SW480 (cell line): Measurements from ENCODE around the gene USP11.

Source experiments
- DNase-seq: peaks from one replicate; pipeline ENCODE4 v3.0.0-alpha.2; 2016; ENCODE audit warnings: low spot score

The USP11 gene

GRCh38 chrX:47232803-47233332, at the start of gene USP11:
TSS of gene USP11 (plus strand) at chrX:47233009. CDS start at chrX:47233044, 35 bp downstream.
- DNase-seq, result peak; percentile 72

- no peak for DNase-seq
Observed at GRCh38 chrX:47184486-47184885, 48.3 kb upstream of the USP11 start.

GRCh38 chrX:47185241-47185640, 47.6 kb upstream of the USP11 start:
- no peak for DNase-seq

GRCh38 chrX:47186096-47186740, 46.6 kb upstream of the USP11 start:
- DNase-seq, result no peak

- no peak for DNase-seq
Observed at GRCh38 chrX:47187106-47187677, 45.6 kb upstream of the USP11 start.

GRCh38 chrX:47189906-47190305, 42.9 kb upstream of the USP11 start:
- DNase-seq, result no peak

GRCh38 chrX:47190445-47191269, 42.2 kb upstream of the USP11 start:
- peak; percentile 96 for DNase-seq

GRCh38 chrX:47191331-47191730, 41.5 kb upstream of the USP11 start:
- peak; percentile 84 for DNase-seq

- no peak for DNase-seq
Observed at GRCh38 chrX:47191806-47192401, 40.9 kb upstream of the USP11 start.

- DNase-seq, result peak; percentile 94
Observed at GRCh38 chrX:47193475-47194193, 39.2 kb upstream of the USP11 start, which contains the start of gene UBA1. TSS of gene UBA1 (plus strand) at chrX:47193829. CDS start at chrX:47198803, 4,974 bp downstream.

- no peak for DNase-seq
Observed at GRCh38 chrX:47194194-47194787, 38.5 kb upstream of the USP11 start.

GRCh38 chrX:47196098-47196497, 36.7 kb upstream of the USP11 start:
- DNase-seq, result no peak

- DNase-seq, result no peak
Observed at GRCh38 chrX:47197526-47197925, 35.3 kb upstream of the USP11 start.

GRCh38 chrX:47198026-47198686, 34.7 kb upstream of the USP11 start:
- DNase-seq, result no peak

- DNase-seq, result no peak
Observed at GRCh38 chrX:47198687-47199080, 34.1 kb upstream of the USP11 start.

- no peak for DNase-seq
Observed at GRCh38 chrX:47199286-47199685, 33.5 kb upstream of the USP11 start.

- no peak for DNase-seq
Observed at GRCh38 chrX:47200385-47201150, 32.2 kb upstream of the USP11 start.

- no peak for DNase-seq
Observed at GRCh38 chrX:47201345-47201944, 31.4 kb upstream of the USP11 start.

GRCh38 chrX:47202316-47202715, 30.5 kb upstream of the USP11 start:
- no peak for DNase-seq

GRCh38 chrX:47202877-47203276, 29.9 kb upstream of the USP11 start:
- DNase-seq, result no peak
